Fibroblast of villous mesenchyme (primary cell): ENCODE data around the gene INPP5A. TPM values are rescaled to one million over a fixed set of nuclear protein-coding genes. Genes with fewer than 3 reads are reported as not detected.
A peak's percentile ranks its signal among the peaks of the same experiment; 100 is the strongest.

ENCODE experiments used
- DNase-seq: peaks from one replicate; pipeline ENCODE4 v3.0.0-alpha.2; 2010; ENCODE audit warnings: low read depth
- H3K4me3 ChIP-seq: 2 replicates; pipeline ENCODE4 v1.5.1; 2011; ENCODE audit warnings: low read depth, mild to moderate bottlenecking, low read length
- CTCF ChIP-seq: IDR thresholded peaks from 2 replicates; pipeline ENCODE4 v1.5.1; 2012; ENCODE audit warnings: low read depth, mild to moderate bottlenecking, low read length; ENCODE audit not compliant: insufficient read depth
- total RNA-seq: library from RNA; depleted of rRNA; stranded (reverse); fragments of >200 nt; gene quantifications from 2 replicates; pipeline ENCODE4 v1.2.3, GENCODE V29; 2012

The INPP5A gene
- total RNA-seq, 1 donor: 33.2 TPM

GRCh38 chr10:132697578-132698200 lies 160.1 kb downstream of the INPP5A start:
- TF ChIP-seq CTCF: no peak
- H3K4me3 ChIP-seq: no peak overlapping the region
- no peak for DNase-seq

- TF ChIP-seq CTCF: no peak
- no peak overlapping the region for H3K4me3 ChIP-seq
- DNase-seq: no peak
These were observed 160.7 kb downstream of the INPP5A start for GRCh38 chr10:132698211-132698751.

GRCh38 chr10:132698761-132699391 lies 161.3 kb downstream of the INPP5A start:
- DNase-seq: no peak
- no peak overlapping the region for H3K4me3 ChIP-seq
- no peak for TF ChIP-seq CTCF

- DNase-seq: no peak
- H3K4me3 ChIP-seq: no peak overlapping the region
- no peak for TF ChIP-seq CTCF
These were observed 162.0 kb downstream of the INPP5A start for GRCh38 chr10:132699411-132700155.

GRCh38 chr10:132700156-132701098 lies 162.8 kb downstream of the INPP5A start:
- no peak overlapping the region for H3K4me3 ChIP-seq
- no peak for TF ChIP-seq CTCF
- DNase-seq: peak; percentile 77
